Suprapubic skin (tissue), 4 donors: ENCODE measurements around the gene RHOB. TPM values are rescaled to one million over a fixed set of nuclear protein-coding genes. Genes with fewer than 3 reads are reported as not detected.
A peak's percentile ranks its signal among the peaks of the same experiment; 100 is the strongest.

Source experiments
- DNase-seq, 2 donors: peaks; one replicate each; pipeline ENCODE4 v3.0.0-alpha.2; 2019; ENCODE audit warnings: low spot score in 2 of 2
- H3K27ac ChIP-seq: fragments of 200-600 bp; sonication (generic); one replicate; pipeline ENCODE4 v1.5.1; 2019
- H3K27me3 ChIP-seq: fragments of 200-600 bp; sonication (generic); one replicate; pipeline ENCODE4 v1.5.1; 2019
- H3K36me3 ChIP-seq: fragments of 200-600 bp; sonication (generic); one replicate; pipeline ENCODE4 v1.5.1; 2019
- H3K4me1 ChIP-seq: fragments of 200-600 bp; sonication (generic); one replicate; pipeline ENCODE4 v1.5.1; 2019
- H3K4me3 ChIP-seq: fragments of 200-600 bp; sonication (generic); one replicate; pipeline ENCODE4 v1.5.1; 2019; ENCODE audit warnings: mild to moderate bottlenecking
- H3K9me3 ChIP-seq: fragments of 200-600 bp; sonication (generic); one replicate; pipeline ENCODE4 v1.5.1; 2019
- CTCF ChIP-seq, 2 donors: fragments of 200-600 bp in 1 of 2; fragments of 450-650 bp in 1 of 2; sonication (generic) in 1 of 2; IDR thresholded peaks; one replicate each; pipeline ENCODE4 v1.5.1; 2016 to 2019; ENCODE audit warnings: antibody characterized with exemption in 2 of 2, mild to moderate bottlenecking in 1 of 2, moderate library complexity in 1 of 2
- EP300 ChIP-seq: sonication (generic); formaldehyde crosslinking; IDR thresholded peaks from one replicate; pipeline ENCODE4 v1.6.1; 2017; ENCODE audit warnings: antibody characterized with exemption
- POLR2A ChIP-seq, 2 donors: fragments of 450-650 bp; IDR thresholded peaks; one replicate each; pipeline ENCODE4 v1.6.1; 2017; ENCODE audit warnings: antibody characterized with exemption in 2 of 2, mild to moderate bottlenecking in 2 of 2, moderate library complexity in 2 of 2
- POLR2AphosphoS5 ChIP-seq, 3 donors: sonication (generic); formaldehyde crosslinking; IDR thresholded peaks; one replicate each; pipeline ENCODE4 v1.6.1; 2017; ENCODE audit warnings: antibody characterized with exemption in 3 of 3
- WGBS: methylation state at CpG from one replicate; pipeline ENCODE4 v1.1.5; 2018; 5-methylcytosine and 5-hydroxymethylcytosine counted together
- total RNA-seq, 4 donors: library from RNA; depleted of rRNA; stranded (reverse); fragments of >200 nt; gene quantifications; one replicate each; pipeline ENCODE4 v1.1.0, GENCODE V29; 2016

RHOB gene
- total RNA-seq, 4 donors from 2014 or later, result 404 to 719 (median 568) TPM

GRCh38 chr2:20439193-20439475, 7.7 kb upstream of the RHOB start:
- no peaks in the 10 kb centered on the region for H3K27me3 ChIP-seq
- peak in 1 of 2 donors; percentile 59 for DNase-seq
- no peaks in the 10 kb centered on the region for H3K9me3 ChIP-seq
- peak overlapping the region; percentile 91 for H3K27ac ChIP-seq
- TF ChIP-seq EP300 (no peak), POLR2AphosphoS5 (IDR thresholded peaks at IDR 0.05) (no peak), CTCF (IDR thresholded peaks at IDR 0.05) (no peak), POLR2A (IDR thresholded peaks at IDR 0.05) (no peak)
- H3K4me1 ChIP-seq, result peaks cover 25% of the 10 kb centered on the region
- H3K36me3 ChIP-seq, result no peaks in the 10 kb centered on the region
- no peak overlapping the region for H3K4me3 ChIP-seq
- WGBS, result 82% methylated on average over 4 of the region's 4 CpGs

- H3K27me3 ChIP-seq, result no peaks in the 10 kb centered on the region
- DNase-seq, result peak in 1 of 2 donors; percentile 57
- no peaks in the 10 kb centered on the region for H3K36me3 ChIP-seq
- H3K4me1 ChIP-seq, result peaks cover 28% of the 10 kb centered on the region
- H3K4me3 ChIP-seq, result no peak overlapping the region
- peak overlapping the region; percentile 91 for H3K27ac ChIP-seq
- no peaks in the 10 kb centered on the region for H3K9me3 ChIP-seq
- 78% methylated on average over 5 of the region's 5 CpGs for WGBS
- TF ChIP-seq EP300, result no peak
- peak in 1 of 2 donors; percentile 7 for TF ChIP-seq CTCF (IDR thresholded peaks at IDR 0.05)
- TF ChIP-seq POLR2AphosphoS5 (IDR thresholded peaks at IDR 0.05), result peak in 2 of 3 donors; percentile 38 to 57
- TF ChIP-seq POLR2A (IDR thresholded peaks at IDR 0.05), result no peak
Observed at GRCh38 chr2:20439503-20439902, 7.4 kb upstream of the RHOB start.

GRCh38 chr2:20440001-20440560, 6.8 kb upstream of the RHOB start:
- Histone ChIP-seq H3K9me3 (no peaks in the 10 kb centered on the region), H3K27ac (no peak overlapping the region), H3K4me1 (peaks cover 33% of the 10 kb centered on the region), H3K36me3 (no peaks in the 10 kb centered on the region), H3K4me3 (no peak overlapping the region), H3K27me3 (no peaks in the 10 kb centered on the region)
- DNase-seq, result peak in 1 of 2 donors; percentile 41
- no peak for TF ChIP-seq POLR2A (IDR thresholded peaks at IDR 0.05)
- no peak for TF ChIP-seq POLR2AphosphoS5 (IDR thresholded peaks at IDR 0.05)
- TF ChIP-seq CTCF (IDR thresholded peaks at IDR 0.05), result no peak
- TF ChIP-seq EP300, result no peak
- 91% methylated on average over 6 of the region's 6 CpGs for WGBS

- H3K27me3 ChIP-seq, result no peaks in the 10 kb centered on the region
Observed at GRCh38 chr2:20443276-20443920, 3.5 kb upstream of the RHOB start.

More at GRCh38 chr2:20443276-20443920, 3.5 kb upstream of the RHOB start:
- 21% methylated on average over 6 of the region's 6 CpGs for WGBS
- peaks cover 27% of the 10 kb centered on the region for H3K4me1 ChIP-seq
- peak; percentile 72 to 82 for DNase-seq
- H3K36me3 ChIP-seq, result peaks cover 12% of the 10 kb centered on the region
- peak overlapping the region; percentile 79 for H3K4me3 ChIP-seq
- TF ChIP-seq CTCF (IDR thresholded peaks at IDR 0.05) (peak; percentile 22 to 28), EP300 (no peak), POLR2A (IDR thresholded peaks at IDR 0.05) (no peak), POLR2AphosphoS5 (IDR thresholded peaks at IDR 0.05) (peak in 1 of 3 donors; percentile 31)
- no peaks in the 10 kb centered on the region for H3K9me3 ChIP-seq
- peak overlapping the region; percentile 86 for H3K27ac ChIP-seq
